ENCODE data around the gene RNF115. TPM values are rescaled to one million over a fixed set of nuclear protein-coding genes. Genes with fewer than 3 reads are reported as not detected.

Gene RNF115
- total and polyA plus RNA-seq, 2 of the 8 experiments (the other 6 are each of a cell fraction or from before 2014, with no cell fraction given): 4.7 to 10.8 TPM

GRCh38 chr1:145689922-145690321 is 134.0 kb downstream of the RNF115 start:
- Histone ChIP-seq H3K36me3 (ENCODE audit: control insufficient read depth in 2 of 4, insufficient read depth in 4 of 4, low read length in 3 of 4) (no peaks in the 10 kb centered on the region), H3K79me1 (ENCODE audit: low read depth, low read length) (no peaks in the 10 kb centered on the region), H3K23ac (ENCODE audit: insufficient read length) (no peak overlapping the region), H2AFZ (ENCODE audit: low read length) (no peak overlapping the region), H2BK15ac (ENCODE audit: low read length) (no peak overlapping the region), H4K20me1 (replicated peaks in 1 of 2; ENCODE audit: control insufficient read depth in 1 of 2, insufficient read depth in 2 of 2, low read length in 2 of 2) (no peaks in the 10 kb centered on the region), H2BK120ac (replicated peaks; ENCODE audit: low read depth, low read length) (no peak overlapping the region), H3K18ac (ENCODE audit: extremely low read depth, low read length) (no peak overlapping the region), H3K27ac (ENCODE audit: low read depth, low read length) (no peak overlapping the region), H3K23me2 (ENCODE audit: low read depth, low read length) (no peaks in the 10 kb centered on the region), H3K14ac (ENCODE audit: insufficient read length) (no peak overlapping the region), H3K4me1 (replicated peaks in 1 of 4; ENCODE audit: control insufficient read depth in 3 of 4, insufficient read depth in 4 of 4, low read length in 3 of 4) (peaks cover 0 to 3% (median under 1%) of the 10 kb centered on the region in 4 experiments; a peak in 2 of 7 replicates), H4K91ac (replicated peaks; ENCODE audit: insufficient read length, low read length) (no peak overlapping the region), H4K8ac (ENCODE audit: extremely low read depth, insufficient read depth, low read length) (no peak overlapping the region), H3K27me3 (replicated peaks in 1 of 4; ENCODE audit: control insufficient read depth in 3 of 4, extremely low read depth in 1 of 4, insufficient read depth in 3 of 4, low read length in 3 of 4) (no peaks in the 10 kb centered on the region), H3K79me2 (ENCODE audit: control insufficient read depth in 1 of 2, insufficient read depth in 2 of 2, low read length in 2 of 2) (no peaks in the 10 kb centered on the region), H3K4ac (replicated peaks; ENCODE audit: insufficient read length, low read depth, low read length) (no peak overlapping the region), H3K4me3 (ENCODE audit: extremely low read depth in 1 of 4, insufficient read depth in 2 of 4, low read depth in 3 of 4, low read length in 4 of 4) (no peak overlapping the region), H3K9ac (replicated peaks in 1 of 4; ENCODE audit: extremely low read depth in 1 of 4, low read depth in 3 of 4, low read length in 3 of 4) (no peak overlapping the region), H2AK5ac (ENCODE audit: low read depth, low read length) (no peak overlapping the region), H2BK20ac (ENCODE audit: low read length) (no peak overlapping the region), H3K9me3 (ENCODE audit: insufficient read depth in 2 of 2, low read depth in 1 of 2, low read length in 1 of 2) (no peaks in the 10 kb centered on the region), H2BK5ac (ENCODE audit: low read depth, low read length) (no peak overlapping the region), H2BK12ac (ENCODE audit: low read depth, low read length) (no peak overlapping the region), H4K5ac (ENCODE audit: insufficient read length, low read depth, low read length) (no peak overlapping the region), H3K56ac (replicated peaks; ENCODE audit: insufficient read length, low read depth, low read length) (no peak overlapping the region), H3K4me2 (ENCODE audit: insufficient read depth in 1 of 2, low read depth in 2 of 2, low read length in 2 of 2) (no peak overlapping the region)
- WGBS, 2 experiments (ENCODE audit: extremely low coverage in 1 of 2, insufficient coverage in 1 of 2, insufficient read length in 1 of 2, insufficient replicate concordance in 2 of 2, low coverage in 1 of 2, low lambda C conversion rate in 2 of 2, missing lambda C conversion rate in 1 of 2): 81% methylated on average over 6 of the region's 6 CpGs; no CpG with 5 or more reads in 1 of the 2 experiments
- POLR2A ChIA-PET (ENCODE audit: partially characterized antibody): interaction anchor here (1.4 to 1.8 kb wide), 2 partner anchors 13 to 16 kb away, joined by 4 read pairs; no protein-coding TSS in a partner anchor
- CTCF ChIA-PET (ENCODE audit: partially characterized antibody): interaction anchor here (1.3 to 1.4 kb wide), 2 partner anchors 9 to 32 kb away, joined by 4 read pairs; no protein-coding TSS in a partner anchor
- DNase-seq (ENCODE audit: low read depth in 1 of 2, low spot score in 2 of 2) (no peak), FAIRE-seq (no peak)
- no peak for TF ChIP-seq POLR2AphosphoS5 (IDR thresholded peaks at IDR 0.05; ENCODE audit: low read depth, low read length)
- TF ChIP-seq ASH2L (IDR thresholded peaks at IDR 0.05; ENCODE audit: low read length): no peak
- no peak for TF ChIP-seq FOSL1 (IDR thresholded peaks at IDR 0.05; ENCODE audit: insufficient read depth, low read depth, low read length)
- TF ChIP-seq EGR1 (IDR thresholded peaks at IDR 0.05; ENCODE audit: borderline replicate concordance, low read depth, low read length): no peak
- TF ChIP-seq NRF1 (IDR thresholded peaks at IDR 0.05; ENCODE audit: low read depth, low read length): no peak

All from H1 (cell line).